ENCODE results near the gene RNF43. TPM values are rescaled to one million over a fixed set of nuclear protein-coding genes. Genes with fewer than 3 reads are reported as not detected.

The RNF43 gene
- total and polyA plus RNA-seq, 2 of the 13 experiments (the other 11 are each of a cell fraction or from before 2014, with no cell fraction given) = 31.0 to 53.4 TPM

- no peak for TF ChIP-seq CCDC6 (CRISPR knock-in tag; IDR thresholded peaks at IDR 0.05)
- TF ChIP-seq HOXD1 (CRISPR knock-in tag; IDR thresholded peaks at IDR 0.05) = no peak
- no peak for TF ChIP-seq HMGA1 (CRISPR knock-in tag; conservative IDR thresholded peaks at IDR 0.05)
- 0 out of 2 replicates have a peak, but pooled peaks have one; percentile 12 for TF ChIP-seq GATAD2A (CRISPR knock-in tag; IDR thresholded peaks at IDR 0.05)
- TF ChIP-seq ZNF335 (CRISPR knock-in tag; IDR thresholded peaks at IDR 0.05) = no peak
- TF ChIP-seq DBP (CRISPR knock-in tag; IDR thresholded peaks at IDR 0.05; ENCODE audit: not compliant biosample characterization) = no peak
- no peak for TF ChIP-seq ZC3H4 (CRISPR knock-in tag; IDR thresholded peaks at IDR 0.05; ENCODE audit: borderline replicate concordance)
- TF ChIP-seq KDM4B (CRISPR knock-in tag; IDR thresholded peaks at IDR 0.05) = no peak
- TF ChIP-seq ZNF18 (CRISPR knock-in tag; IDR thresholded peaks at IDR 0.05; ENCODE audit: insufficient replicate concordance) = no peak
- no peak for TF ChIP-seq NR1H2 (CRISPR knock-in tag; IDR thresholded peaks at IDR 0.05; ENCODE audit: borderline replicate concordance, low read depth)
- peak; percentile 57; the same call in 1 of the 2 replicates for TF ChIP-seq USF2 (IDR thresholded peaks at IDR 0.05; ENCODE audit: low read depth, low read length)
- TF ChIP-seq USF2 (CRISPR knock-in tag; IDR thresholded peaks at IDR 0.05; ENCODE audit: borderline replicate concordance) = peak; percentile 57; the same call in 1 of the 2 replicates
- TF ChIP-seq MTA3 (CRISPR knock-in tag; IDR thresholded peaks at IDR 0.05) = no peak
- no peak for TF ChIP-seq SMYD3 (CRISPR knock-in tag; IDR thresholded peaks at IDR 0.05)
- TF ChIP-seq CHD4 (IDR thresholded peaks at IDR 0.05; ENCODE audit: borderline replicate concordance, low read length) = no peak
- no peak for TF ChIP-seq XRCC5 (optimal IDR thresholded peaks at IDR 0.05; ENCODE audit: low read length)
- peak; percentile 33; the same call in 1 of the 2 replicates for TF ChIP-seq ATF2 (CRISPR knock-in tag; IDR thresholded peaks at IDR 0.05)
- no peak for TF ChIP-seq CSRNP1 (CRISPR knock-in tag; IDR thresholded peaks at IDR 0.05)
- no peak for TF ChIP-seq ZNF598 (CRISPR knock-in tag; IDR thresholded peaks at IDR 0.05; ENCODE audit: borderline replicate concordance)
- no peak for TF ChIP-seq ZNF549 (CRISPR knock-in tag; IDR thresholded peaks at IDR 0.05)
- TF ChIP-seq STAG1 (CRISPR knock-in tag; IDR thresholded peaks at IDR 0.05) = no peak
- TF ChIP-seq ZNF775 (CRISPR knock-in tag; IDR thresholded peaks at IDR 0.05; ENCODE audit: borderline replicate concordance) = no peak
- no peak for TF ChIP-seq DMAP1 (CRISPR knock-in tag; IDR thresholded peaks at IDR 0.05)
- no peak for TF ChIP-seq IRF1 (CRISPR knock-in tag; IDR thresholded peaks at IDR 0.05; ENCODE audit: low read depth)
Observed at GRCh38 chr17:58414596-58414997, 2.7 kb downstream of the RNF43 start (continued).
